Myocyte (in vitro differentiated cells): ENCODE measurements around the gene ERG. TPM values are rescaled to one million over a fixed set of nuclear protein-coding genes. Genes with fewer than 3 reads are reported as not detected.

Experiments used
- DNase-seq: peaks from one replicate; pipeline ENCODE4 v3.0.0-alpha.2; 2012; ENCODE audit warnings: low read depth
- total RNA-seq: library from RNA; depleted of rRNA; stranded (reverse); fragments of >200 nt; gene quantifications from 2 replicates; pipeline ENCODE4 v1.2.3, GENCODE V29; 2014

The ERG gene
- total RNA-seq, 1 donor from 2014 or later, result 1.4 TPM

DNA sequence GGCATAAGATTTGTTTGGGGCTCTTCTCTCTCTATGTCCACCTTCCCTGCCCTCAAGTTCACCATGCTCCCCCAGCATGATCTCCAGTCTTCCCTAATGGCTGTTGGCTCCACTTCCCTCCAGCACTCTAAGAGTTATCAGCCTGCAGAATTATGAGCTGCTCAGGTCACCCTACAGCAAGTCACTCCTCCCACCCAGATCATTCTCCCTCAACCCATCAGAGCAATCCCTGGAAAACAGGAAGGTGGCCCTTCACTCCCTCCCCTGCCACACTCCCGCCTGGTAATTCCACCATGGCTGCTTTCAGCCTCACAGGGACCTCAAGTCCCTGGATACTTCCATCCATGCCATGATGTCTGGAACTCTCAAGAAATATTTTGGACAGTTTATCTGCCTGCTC lies 137.0 kb downstream of the ERG start:
- no peak for DNase-seq

DNA sequence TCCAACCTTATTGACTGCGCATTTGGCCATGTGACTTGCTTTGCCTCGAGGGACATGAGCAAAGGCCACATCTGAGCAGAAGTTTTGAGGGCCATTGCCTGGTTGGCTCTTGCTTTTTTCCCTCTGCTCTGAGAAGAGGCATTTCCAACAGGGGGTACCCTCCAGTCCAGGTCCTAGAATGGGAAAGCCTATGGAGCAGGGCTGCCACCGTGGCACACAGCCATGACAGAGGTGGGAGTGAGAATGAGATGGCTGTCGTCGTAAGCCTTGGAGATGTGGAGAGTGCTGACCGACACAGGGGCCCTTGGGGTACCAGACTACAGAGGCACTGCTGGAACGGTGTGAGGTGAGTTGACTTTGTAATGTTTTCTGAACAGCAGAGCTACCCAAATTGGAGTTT lies 138.4 kb downstream of the ERG start:
- no peak for DNase-seq

DNA sequence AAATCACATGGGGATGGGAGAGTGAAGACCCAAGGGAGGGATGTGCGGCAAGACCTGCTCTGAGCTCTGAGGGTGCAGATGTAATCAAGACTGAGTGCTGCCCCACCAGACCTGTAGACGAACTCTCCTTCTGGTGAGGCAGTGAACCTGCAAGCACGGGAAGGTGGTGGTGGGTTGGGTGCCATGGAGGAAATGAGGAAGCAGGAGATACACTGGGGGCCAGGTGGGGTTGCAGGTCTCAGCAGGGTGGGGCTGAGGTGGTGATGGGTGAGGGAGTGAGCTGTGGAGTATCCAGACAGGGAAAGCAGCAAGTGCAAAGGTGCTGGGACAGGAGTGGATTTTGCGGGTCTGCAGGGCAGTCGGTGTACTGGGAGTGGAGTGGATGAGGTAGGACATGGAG lies 139.2 kb downstream of the ERG start:
- DNase-seq, result no peak

DNA sequence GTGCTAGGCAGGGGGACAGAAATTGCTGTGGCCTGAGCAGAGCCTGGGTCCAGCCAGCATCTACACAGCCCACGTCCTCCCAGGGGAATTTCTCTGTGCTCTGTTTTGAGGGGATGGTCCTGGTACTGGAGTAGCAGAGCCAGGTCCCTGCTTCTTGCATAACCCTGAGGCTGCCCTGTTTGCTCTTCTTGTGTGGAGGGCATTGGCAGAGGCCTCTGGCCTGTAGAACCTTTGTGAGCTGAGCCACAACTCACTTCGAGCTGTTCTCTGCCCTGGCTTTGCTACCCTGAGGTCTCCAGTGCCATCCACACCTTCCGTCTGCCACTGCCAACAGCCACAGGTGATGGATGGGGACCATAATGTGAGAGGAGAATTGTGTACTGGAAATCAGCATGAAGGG lies 139.6 kb downstream of the ERG start:
- no peak for DNase-seq

DNA sequence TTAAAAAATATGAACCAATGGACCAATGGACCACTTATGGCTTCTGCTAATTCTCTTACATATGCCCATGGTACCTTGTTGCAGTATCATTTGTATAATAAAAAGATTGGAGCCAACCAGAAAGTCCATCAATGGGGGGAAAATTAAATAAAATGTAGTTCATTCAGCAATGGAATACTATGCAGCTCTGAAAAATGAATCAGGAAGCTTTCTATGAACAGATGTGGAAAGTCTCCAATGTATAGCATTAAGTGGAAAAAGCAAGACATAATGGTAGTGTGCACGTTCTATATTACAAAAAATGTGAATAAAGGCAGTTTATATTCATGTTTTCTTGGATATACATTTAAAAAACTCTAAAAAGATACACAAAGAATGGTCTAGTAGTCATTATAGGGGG lies 140.2 kb downstream of the ERG start:
- DNase-seq, result no peak

DNA sequence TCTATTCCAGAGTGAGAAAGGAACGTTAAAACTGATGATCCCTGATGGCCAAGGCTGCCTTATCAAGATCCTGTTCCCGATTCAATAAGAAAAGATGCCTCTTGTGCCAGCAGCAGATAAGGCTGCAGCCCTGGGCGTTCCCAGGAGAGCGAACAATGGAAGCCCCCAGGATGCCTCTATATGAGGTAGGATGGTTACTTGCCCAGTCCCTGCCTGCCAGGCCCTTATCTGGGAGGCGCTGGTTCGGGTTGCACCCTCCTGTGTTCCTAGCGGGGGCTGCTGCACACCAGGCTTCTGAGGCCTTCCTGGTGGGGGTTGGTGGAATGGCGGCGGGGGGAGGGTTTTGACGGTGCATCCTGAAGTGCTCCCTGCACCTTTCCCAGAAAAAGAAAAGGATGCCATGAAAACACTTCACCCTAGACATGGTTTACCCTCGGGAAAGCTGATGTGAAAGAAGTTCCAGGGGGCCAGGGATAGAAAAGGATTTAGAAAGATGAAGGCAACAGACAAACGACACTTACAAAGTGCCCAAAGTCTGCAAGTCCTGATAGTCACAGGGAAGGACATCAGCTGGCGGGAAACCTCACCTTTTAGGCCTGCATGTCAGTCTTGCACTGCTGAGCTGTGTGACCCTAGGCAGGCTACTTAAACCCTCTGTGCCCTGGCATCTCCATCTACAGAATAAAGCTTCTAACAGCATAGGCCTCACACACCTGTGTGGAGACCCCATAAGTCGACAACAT lies 141.2 kb downstream of the ERG start:
- DNase-seq, result no peak

DNA sequence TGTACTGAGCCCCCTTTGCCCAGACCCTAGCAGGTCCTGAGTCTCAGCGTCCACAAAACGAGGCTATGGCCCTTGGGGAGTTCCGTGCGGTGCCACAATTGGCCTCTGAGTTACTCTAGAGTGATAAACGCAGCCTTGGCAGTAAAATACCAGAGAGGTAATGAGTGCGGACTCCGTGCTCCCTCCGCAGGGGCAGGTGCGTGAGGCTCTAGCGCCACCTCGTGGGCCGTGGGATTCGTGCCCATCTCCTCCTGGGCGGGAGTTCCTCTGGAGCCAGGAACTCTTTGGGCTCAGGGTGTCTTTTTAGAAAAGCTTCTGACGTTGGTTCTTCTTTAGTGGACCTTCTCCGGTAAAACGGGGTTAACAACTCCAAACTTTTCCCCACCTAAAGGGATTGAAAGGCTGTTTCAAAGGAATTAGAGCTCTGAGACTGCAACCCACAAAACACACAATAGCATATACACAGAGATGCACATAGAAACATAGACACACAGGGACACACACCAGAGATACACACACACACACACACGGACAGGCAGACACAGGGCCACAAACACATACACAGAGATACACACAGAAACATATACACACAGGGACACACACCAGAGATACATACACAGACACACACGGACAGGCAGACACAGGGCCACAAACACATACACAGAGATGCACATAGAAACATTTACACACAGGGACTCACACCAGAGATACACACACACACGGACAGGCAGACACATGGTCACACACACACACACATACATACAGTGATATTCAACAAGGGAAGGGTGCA lies 142.1 kb downstream of the ERG start:
- peak; percentile 81 for DNase-seq

DNA sequence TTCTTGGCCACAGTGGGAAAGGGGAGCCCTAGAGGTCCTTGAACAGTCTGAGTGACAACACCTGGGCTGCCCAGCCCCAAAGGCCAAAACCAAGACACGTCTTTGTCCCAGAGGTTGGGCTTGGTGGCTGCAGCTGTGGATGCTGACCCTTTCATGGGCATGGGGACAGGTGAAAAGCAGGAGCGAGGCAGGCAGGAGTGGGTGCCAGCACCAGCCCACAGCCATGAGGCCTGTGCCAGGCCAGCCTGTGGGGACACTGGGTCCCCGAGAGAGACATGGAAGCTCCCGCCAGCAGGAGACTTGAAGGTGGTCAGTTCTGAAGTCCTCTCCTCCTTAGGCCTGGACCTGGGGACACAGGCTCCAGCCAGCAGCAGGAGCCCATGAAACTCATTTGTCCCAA lies 142.9 kb downstream of the ERG start:
- DNase-seq, result no peak

DNA sequence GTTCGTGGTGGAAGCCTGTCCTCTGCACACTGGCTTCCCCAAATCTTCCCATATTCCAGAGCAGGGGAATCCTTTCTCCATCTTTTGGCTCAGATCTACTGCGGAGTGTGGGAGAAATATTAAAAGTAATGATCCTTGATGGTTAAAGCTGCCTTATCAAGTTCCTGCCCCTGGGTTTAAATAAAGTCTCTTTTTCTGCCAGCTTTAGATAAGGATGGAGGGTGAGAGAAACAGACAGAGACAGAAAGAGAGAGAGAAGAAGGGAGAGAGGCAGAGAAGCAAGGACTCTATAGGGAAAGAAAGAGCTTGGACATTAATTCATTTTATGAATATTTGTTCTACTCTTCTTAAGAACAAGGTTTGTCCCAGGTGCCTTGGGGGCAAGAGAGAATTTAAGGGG lies 143.5 kb downstream of the ERG start:
- no peak for DNase-seq

DNA sequence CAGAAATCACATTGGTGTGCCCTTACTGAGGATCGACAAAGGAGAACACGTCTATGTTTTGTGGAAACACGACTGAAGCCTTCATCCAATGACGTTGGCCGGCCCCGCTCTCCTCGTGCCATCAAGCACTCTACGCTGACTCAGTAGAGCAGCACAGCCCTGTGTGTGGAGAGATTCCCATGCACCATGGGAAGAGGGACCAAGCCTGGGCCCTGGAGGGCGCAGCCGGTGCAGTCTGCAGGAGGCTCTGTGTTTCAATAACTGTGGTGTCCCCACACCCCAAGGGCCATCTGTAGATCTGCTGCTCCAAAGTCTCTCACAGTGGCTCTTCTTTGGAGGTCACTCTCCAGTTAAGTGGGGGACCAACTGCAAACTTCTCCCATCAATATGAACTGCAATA lies 144.0 kb downstream of the ERG start:
- DNase-seq, result no peak

DNA sequence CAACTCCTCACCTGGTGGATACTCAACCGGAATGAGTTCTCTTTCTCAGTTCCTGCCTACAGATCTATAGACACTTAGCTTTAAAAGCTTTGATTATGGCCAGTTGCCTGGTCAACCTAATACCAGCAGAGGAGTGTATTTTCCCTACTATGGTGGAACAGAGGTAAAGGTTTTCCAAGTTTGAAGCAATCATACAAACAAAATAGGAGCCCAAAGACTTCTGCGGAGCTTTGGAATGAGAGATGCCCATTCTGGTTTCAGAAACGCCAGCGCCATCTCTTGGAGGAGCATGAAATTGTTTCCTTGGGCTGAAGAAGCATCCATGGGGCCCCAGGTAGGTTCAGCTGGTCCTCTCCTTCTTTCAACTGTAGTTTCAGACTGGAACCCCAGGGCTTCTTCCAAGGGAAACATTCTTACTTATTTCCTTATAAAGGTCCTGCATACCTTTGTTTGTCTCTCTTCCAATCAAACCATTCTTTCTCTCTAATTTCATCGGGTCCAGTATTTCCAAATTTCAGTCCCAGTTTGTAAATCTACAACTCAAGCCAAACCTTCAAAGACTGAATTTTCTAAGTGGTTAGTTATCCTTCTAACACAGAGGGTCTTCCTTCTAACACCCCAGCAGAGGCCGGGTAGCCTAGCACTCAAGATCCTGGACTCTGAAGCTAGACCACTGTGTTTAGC lies 145.6 kb downstream of the ERG start:
- DNase-seq, result peak; percentile 90

DNA sequence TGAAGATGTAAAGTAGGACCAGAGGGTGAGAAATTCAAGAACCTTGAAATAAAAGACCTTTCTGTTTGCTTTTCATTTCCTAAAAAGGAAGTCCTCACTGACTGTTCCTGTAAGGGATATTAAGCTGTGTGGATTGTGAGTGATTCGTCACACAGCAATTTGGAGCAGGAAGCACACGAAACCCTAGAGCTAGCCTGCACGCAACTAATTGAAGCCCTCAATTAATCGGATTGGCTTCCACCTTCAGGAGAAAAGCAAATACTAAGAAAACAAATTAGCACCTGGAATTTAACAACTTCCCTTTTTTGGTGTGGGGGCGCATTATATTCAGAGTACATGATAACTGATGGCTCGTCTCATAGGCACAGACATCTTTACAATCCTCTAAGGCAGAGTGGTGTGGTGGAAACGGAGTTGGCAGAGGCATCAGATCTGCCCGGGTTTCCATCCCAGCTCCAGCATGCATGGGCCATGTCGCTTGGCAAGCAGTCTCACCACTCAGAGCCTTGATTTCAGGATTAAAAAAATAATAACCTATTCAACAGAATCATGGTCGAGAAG lies 146.2 kb downstream of the ERG start:
- peak; percentile 84 for DNase-seq

DNA sequence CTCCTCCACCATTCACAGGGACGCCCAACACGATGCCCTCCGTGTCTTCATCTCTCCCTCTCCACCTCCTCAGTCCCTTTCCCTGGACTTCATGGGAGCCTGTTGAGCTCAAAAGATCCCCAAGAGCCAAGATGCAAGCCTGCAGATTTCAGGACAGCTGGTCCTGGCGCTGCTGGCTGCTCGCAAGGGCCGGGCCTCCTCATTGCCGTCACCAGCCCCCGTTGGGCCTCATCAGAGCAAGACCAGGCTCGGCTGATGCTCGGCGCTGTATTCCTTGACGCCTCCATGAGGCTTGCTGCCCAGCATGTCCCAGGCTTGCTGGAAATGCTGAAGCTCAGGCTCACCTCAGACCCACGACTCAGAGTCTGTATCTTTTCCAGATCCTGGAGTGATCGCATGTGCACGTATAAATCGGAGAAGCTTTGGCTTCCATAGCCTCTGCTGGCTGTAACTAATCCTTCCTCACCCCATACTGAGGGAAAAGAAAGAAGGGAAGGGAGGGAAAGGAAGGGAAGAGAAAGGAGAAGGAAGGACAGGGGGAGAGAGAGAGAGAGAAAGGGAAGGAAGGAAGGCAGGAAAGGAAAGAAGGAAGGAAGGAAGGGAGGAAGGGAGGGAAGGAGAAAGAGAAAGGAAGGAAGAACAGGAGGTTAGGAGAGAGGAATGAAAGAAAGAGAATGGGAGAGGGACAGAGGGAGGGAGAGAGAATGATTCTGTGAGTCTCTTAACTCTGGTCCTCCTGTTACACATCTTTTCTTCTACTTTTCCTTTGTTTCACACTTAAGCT lies 146.9 kb downstream of the ERG start:
- peak; percentile 66 for DNase-seq

DNA sequence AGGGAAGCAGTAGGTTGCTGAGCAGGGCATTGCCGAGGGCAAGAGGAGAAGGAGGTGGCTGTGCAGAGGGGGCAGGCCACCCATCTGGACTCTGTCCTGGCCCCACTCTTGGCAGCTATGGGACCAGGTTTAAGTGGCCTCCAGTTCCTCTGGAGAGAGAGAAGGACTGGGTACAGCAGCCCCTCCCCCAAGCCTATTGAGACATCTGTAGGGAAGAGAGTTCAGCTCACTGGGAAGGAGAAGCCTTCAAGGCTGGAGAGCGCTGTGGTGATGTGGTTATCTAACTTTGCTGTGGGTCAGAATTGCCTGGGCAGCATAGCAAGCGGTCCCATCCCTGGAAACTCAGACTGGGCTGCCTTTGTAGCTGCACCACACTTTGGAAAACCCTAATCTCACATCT lies 147.6 kb downstream of the ERG start:
- DNase-seq, result peak; percentile 41

DNA sequence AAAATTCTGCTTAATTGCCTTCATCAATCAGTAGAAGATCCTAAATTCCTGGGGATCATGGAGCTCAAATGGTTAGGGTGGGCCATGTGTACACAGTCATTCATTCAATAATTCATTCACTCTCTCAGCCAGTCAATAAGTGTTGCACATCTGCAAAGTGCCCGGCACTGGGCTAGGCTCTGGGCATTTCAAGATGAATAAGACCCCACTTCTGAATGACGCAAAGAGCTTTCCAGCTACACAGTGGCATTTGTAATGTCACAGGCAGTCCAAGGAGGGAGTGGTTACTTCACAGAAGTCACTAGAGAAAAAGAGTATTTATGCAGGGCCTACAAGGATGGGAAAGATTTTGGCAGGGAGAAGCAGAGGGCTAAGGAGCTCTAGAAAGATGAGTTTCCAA lies 148.3 kb downstream of the ERG start:
- no peak for DNase-seq

DNA sequence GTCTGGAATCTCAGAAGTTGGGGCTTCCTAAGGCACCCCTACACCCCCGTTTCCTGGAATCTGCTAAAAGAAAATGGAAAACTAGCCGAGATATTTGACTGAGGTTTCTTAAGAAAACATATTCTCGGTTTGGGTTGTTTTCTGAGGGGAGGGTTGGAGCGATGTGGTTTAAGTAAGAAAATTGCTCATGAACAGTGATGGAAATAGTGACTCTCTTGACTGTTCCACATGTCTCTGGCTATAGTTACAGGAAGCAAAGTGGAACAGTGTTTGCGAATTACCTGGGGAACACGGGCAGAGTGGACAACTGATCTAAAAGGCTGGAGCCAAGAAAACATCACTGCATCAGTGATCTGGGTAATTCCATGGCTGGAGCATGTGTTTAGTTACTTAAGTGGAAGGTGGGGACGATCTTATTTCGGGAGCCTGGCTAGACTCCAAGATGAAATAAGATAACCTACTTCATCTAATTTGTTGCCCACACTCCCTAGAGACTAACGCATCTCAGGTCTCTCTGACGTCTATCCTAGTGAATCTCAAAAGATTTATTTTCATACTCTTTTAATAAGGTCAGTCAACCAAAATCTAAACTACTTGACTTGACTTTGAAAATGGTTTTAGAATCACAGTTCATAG lies 149.0 kb downstream of the ERG start:
- peak; percentile 89 for DNase-seq

DNA sequence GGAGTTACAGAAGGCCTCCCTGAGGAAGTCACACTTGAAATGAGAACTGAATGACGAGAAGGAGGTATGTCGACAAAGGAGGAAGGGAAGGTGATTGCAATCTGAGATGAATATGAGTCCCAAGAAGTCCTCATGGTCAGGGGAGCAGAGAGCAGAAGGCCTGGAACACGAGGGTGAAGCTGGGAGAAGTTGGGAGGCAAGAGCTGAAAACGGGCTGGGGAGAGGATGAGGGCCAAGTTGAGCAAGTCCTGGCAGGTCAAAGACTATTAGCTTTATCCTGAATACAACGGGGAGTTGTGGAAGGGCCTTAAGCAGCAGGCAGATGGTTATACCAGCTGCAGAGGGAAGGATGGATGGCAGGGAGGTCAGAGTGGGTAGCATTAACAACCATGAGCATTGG lies 152.0 kb downstream of the ERG start:
- no peak for DNase-seq

DNA sequence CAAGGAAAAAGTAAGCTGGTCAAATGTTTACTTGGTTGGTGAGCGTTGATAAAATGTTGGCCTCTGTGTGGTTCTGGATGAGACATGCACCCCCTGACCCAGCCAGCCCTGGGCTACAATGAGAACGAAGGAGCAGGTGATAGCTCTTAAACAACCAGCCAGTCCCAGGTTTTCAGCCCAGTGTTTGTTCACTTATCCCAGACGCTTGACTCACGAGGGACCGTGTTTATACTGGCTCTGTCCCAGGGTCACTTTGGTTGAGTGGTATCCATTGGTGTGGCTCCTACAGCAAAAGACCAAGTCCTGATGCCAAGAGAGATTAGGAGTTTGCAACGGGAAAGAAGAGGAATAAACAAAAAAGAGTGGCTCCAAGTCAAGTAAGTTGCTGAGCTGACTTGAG lies 154.6 kb downstream of the ERG start:
- DNase-seq, result peak; percentile 73

DNA sequence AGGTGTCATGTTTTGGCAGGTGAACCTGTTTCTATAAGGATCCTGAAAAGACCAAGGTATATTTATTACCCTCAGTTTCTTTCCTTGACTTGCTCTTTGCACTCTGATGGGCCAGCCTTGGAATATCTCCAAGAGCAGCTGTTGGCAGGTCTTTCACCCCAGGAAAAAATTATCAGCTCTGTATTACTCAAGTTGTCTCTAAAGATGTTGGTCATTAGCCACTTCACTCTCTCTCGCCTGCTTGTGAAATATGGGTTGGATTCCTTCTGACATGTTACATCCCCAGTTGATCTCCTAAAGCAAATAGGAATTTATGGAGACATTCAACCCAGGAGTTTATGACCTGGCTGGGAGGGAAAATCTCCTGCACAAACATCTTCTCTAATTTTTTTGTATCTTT lies 155.5 kb downstream of the ERG start:
- no peak for DNase-seq

DNA sequence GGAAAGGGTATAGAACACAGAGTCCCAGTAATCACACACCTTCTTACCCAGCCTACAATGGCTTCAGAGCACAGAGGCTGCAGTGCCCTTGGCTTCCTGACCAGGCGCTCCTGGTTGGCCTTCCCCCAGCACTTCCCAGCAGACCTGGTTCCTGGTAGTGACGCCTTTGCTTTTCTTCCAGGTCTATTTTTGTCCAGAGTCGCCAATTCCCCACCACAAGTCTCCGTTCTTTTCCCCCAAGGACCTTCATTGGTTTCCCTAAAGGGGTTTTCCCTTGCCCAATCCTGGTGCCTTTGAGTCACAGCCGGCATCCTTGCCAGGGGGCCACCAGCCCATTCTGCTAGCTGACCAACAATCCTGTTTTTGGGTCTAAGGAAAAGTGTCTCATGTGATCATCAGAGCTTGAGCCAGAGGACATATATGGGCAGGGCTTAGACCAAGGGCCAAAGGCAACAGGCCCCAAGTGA lies 156.7 kb downstream of the ERG start:
- no peak for DNase-seq

DNA sequence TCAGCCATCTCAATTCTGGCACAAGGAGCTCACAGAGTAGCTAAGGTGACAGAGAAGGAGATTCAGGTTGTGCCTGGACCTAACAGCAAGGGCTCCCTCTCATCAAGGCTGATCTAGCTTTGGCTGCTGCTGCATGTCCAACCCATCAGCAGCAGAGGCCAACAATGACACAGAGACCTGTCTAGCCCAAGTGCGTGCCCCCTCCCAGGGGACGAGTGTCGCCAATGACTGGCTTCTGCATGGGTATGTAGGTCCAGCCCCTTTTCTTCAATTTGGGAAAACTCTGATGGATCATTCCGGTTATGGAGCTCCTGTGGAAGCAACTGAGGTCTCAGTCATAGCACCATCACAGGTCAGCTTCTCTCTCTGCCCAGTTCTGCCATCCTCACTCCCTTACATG lies 158.1 kb downstream of the ERG start:
- no peak for DNase-seq
